Adrenal gland (tissue), 5 donors: ENCODE measurements around the gene TTC23.

Source experiments
- POLR2A ChIP-seq, 2 donors: fragments of 450-650 bp; IDR thresholded peaks; one replicate each; pipeline ENCODE4 v1.6.1; 2017; ENCODE audit warnings: antibody characterized with exemption in 2 of 2, mild to moderate bottlenecking in 2 of 2, moderate library complexity in 1 of 2
- TF ChIP-seq, protein P1 (sequence below), 6 experiments: fragments of 450-650 bp in 4 of 6; fragments of 200-600 bp in 2 of 6; sonication (generic) in 1 of 6; IDR thresholded peaks; 1 replicate in 5 of 6; 2 replicates in 1 of 6; pipeline versions ENCODE4 v1.5.1 to v1.8.0; 2016 to 2021; ENCODE audit warnings: antibody characterized with exemption in 6 of 6, mild to moderate bottlenecking in 2 of 6, moderate library complexity in 1 of 6
- donor health status: DM: no; HTN: no; CAD: no.

DNA sequence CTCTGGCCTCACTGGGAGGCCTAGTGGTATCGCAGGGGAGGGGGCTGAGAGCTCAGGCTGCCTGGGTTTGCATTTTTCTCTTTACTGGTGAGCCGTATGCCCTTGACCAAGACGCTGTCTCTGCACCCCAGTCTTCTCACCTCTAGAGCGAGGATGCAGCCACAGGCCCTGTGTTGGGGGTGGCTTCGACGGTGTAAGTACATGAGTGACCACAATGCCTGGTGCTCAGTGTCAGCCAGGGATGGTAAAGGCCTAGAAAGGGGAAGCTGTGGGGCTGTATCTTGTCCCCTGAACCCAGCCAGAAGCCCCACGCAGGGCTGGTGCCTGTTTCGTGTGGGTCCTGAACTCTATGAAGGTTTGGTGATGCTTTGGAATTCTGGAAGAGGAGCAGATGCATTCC, 124.7 kb downstream of the TTC23 start:
- TF ChIP-seq, protein P1, sequence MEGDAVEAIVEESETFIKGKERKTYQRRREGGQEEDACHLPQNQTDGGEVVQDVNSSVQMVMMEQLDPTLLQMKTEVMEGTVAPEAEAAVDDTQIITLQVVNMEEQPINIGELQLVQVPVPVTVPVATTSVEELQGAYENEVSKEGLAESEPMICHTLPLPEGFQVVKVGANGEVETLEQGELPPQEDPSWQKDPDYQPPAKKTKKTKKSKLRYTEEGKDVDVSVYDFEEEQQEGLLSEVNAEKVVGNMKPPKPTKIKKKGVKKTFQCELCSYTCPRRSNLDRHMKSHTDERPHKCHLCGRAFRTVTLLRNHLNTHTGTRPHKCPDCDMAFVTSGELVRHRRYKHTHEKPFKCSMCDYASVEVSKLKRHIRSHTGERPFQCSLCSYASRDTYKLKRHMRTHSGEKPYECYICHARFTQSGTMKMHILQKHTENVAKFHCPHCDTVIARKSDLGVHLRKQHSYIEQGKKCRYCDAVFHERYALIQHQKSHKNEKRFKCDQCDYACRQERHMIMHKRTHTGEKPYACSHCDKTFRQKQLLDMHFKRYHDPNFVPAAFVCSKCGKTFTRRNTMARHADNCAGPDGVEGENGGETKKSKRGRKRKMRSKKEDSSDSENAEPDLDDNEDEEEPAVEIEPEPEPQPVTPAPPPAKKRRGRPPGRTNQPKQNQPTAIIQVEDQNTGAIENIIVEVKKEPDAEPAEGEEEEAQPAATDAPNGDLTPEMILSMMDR (IDR thresholded peaks at IDR 0.05), result no peak
- TF ChIP-seq POLR2A (IDR thresholded peaks at IDR 0.05), result no peak
